K562 (cell line): ENCODE results near the gene FFAR1.

ENCODE experiments used
- CTCF ChIP-seq, 3 experiments: IDR thresholded peaks in 2 of 3; conservative IDR thresholded peaks in 1 of 3; 2 replicates each; pipeline ENCODE4 v1.5.1; 2011 to 2012; ENCODE audit warnings: low read length in 3 of 3, mild to moderate bottlenecking in 3 of 3, control low read depth in 2 of 3, improper control_type of control experiment in 1 of 3, inconsistent platforms in 1 of 3, low read depth in 1 of 3, mixed read lengths in 1 of 3, moderate library complexity in 1 of 3; ENCODE audit not compliant: insufficient read depth in 2 of 3
- JUNB ChIP-seq: fragments of 450-650 bp; formaldehyde crosslinking; conservative IDR thresholded peaks from 2 replicates; pipeline ENCODE4 v1.4.0; 2020; ENCODE audit warnings: mild to moderate bottlenecking
- TAF1 ChIP-seq: IDR thresholded peaks from 2 replicates; pipeline ENCODE4 v1.6.1; 2011; ENCODE audit warnings: mild to moderate bottlenecking, low read length, moderate library complexity; ENCODE audit not compliant: insufficient read depth, control insufficient read depth, severe bottlenecking; ENCODE audit errors: extremely low read depth
- ZBTB7A ChIP-seq: IDR thresholded peaks from 2 replicates; pipeline ENCODE4 v1.6.1; 2011; ENCODE audit warnings: low read depth, mild to moderate bottlenecking, low read length, moderate library complexity, borderline replicate concordance; ENCODE audit not compliant: control insufficient read depth
- ZNF280B ChIP-seq: fragments of 250-450 bp; sonication (Bioruptor Pico); IDR thresholded peaks from 2 replicates; pipeline ENCODE4 v1.5.1; 2021; ENCODE audit warnings: mild to moderate bottlenecking

- no peak for TF ChIP-seq ZBTB7A
- no peak for TF ChIP-seq TAF1
- TF ChIP-seq ZNF280B (CRISPR knock-in tag) = no peak
- TF ChIP-seq CTCF (IDR thresholded peaks at IDR 0.05 in 2 of 3, conservative IDR thresholded peaks at IDR 0.05 in 1 of 3; ENCODE audit: insufficient read depth in 2 of 3, low read depth in 1 of 3, low read length in 3 of 3) = no peak
- no peak for TF ChIP-seq JUNB (CRISPR knock-in tag)
Observed at GRCh38 chr19:35330475-35330874, 17.2 kb upstream of the FFAR1 start.
